GM12878 (cell line): ENCODE data around the gene STK32A. TPM values are rescaled to one million over a fixed set of nuclear protein-coding genes. Genes with fewer than 3 reads are reported as not detected.

Experiments used
- ATAC-seq: fragments of 200-7000 bp; cut with Tn5 transposase; 3 replicates; pipeline ENCODE4 v1.9.1; 2020; ENCODE audit warnings: mild to moderate bottlenecking, moderate library complexity
- BruUV-seq: library from RNA; stranded (reverse); fragments of 400-500 nt; replicated peaks from 2 replicates; lab custom pipeline; 2021; lab: Mats Ljungman, UMichigan
- CTCF ChIA-PET: fragments of 300-600 bp; sonication (Branson Sonifier 250); formaldehyde crosslinking; extraction: SDS; loops from one replicate; lab custom pipeline; 2021; ENCODE audit warnings: inconsistent platforms; lab: Yijun Ruan, JAX
- POLR2A ChIA-PET: fragments of 350-600 bp; formaldehyde crosslinking; extraction: SDS; loops from one replicate; lab custom pipeline; 2021; ENCODE audit warnings: inconsistent platforms; lab: Charles Lee
- RAD21 ChIA-PET: fragments of 300-600 bp; sonication (Branson Sonifier 250); formaldehyde crosslinking; loops from one replicate; lab custom pipeline; 2023; ENCODE audit warnings: antibody characterized with exemption; ENCODE audit not compliant: unreplicated experiment; lab: Charles Lee
- SMC1A ChIA-PET: fragments of 300-600 bp; sonication (Branson Sonifier 250); formaldehyde crosslinking; loops from one replicate; lab custom pipeline; 2023; ENCODE audit not compliant: unreplicated experiment, uncharacterized antibody; lab: Charles Lee
- DNase-seq: peaks from one replicate; pipeline ENCODE4 v3.0.0-alpha.2; 2011; ENCODE audit warnings: low read depth, low spot score
- FAIRE-seq: peaks from 3 replicates; lab custom pipeline; 2011; peaks lifted over from hg19 to GRCh38; lab: Jason Lieb, UNC
- H2AFZ ChIP-seq: 2 replicates; pipeline ENCODE4 v1.6.0; 2011; ENCODE audit warnings: low read depth, low read length, control low read depth; ENCODE audit not compliant: control insufficient read depth
- H3K27ac ChIP-seq: 2 replicates; pipeline ENCODE4 v1.5.1; 2011; ENCODE audit warnings: control low read depth; ENCODE audit not compliant: control insufficient read depth, insufficient read depth
- H3K27me3 ChIP-seq, 2 experiments: replicated peaks in 1 of 2; 2 replicates each; pipeline versions ENCODE4 v1.6.0 to v1.6.1; 2011; ENCODE audit warnings: low read length in 1 of 2; ENCODE audit not compliant: control insufficient read depth in 2 of 2, insufficient read depth in 2 of 2
- H3K36me3 ChIP-seq, 2 experiments: 2 replicates each; pipeline ENCODE4 v1.5.1; 2011; ENCODE audit warnings: low read length in 1 of 2; ENCODE audit not compliant: control insufficient read depth in 2 of 2, insufficient read depth in 2 of 2
- H3K4me1 ChIP-seq: 2 replicates; pipeline ENCODE4 v1.6.1; 2011; ENCODE audit warnings: mild to moderate bottlenecking, low read length, moderate library complexity, mixed read lengths; ENCODE audit not compliant: control insufficient read depth, insufficient read depth
- H3K4me2 ChIP-seq: 2 replicates; pipeline ENCODE4 v1.6.0; 2011; ENCODE audit warnings: control low read depth; ENCODE audit not compliant: control insufficient read depth, insufficient read depth
- H3K4me3 ChIP-seq: fragments of 200-600 bp; sonication (generic); 2 replicates; pipeline ENCODE4 v1.5.1; 2016
- H3K79me2 ChIP-seq: 2 replicates; pipeline ENCODE4 v1.6.0; 2011; ENCODE audit warnings: low read length; ENCODE audit not compliant: control insufficient read depth, insufficient read depth
- H3K9ac ChIP-seq: 2 replicates; pipeline ENCODE4 v1.8.0; 2011; ENCODE audit warnings: low read length, control low read depth, mixed read lengths; ENCODE audit not compliant: control insufficient read depth, insufficient read depth
- H3K9me3 ChIP-seq: replicated peaks from 3 replicates; pipeline ENCODE4 v1.5.1; 2011; ENCODE audit warnings: mild to moderate bottlenecking, low read length; ENCODE audit not compliant: control insufficient read depth, insufficient read depth
- H4K20me1 ChIP-seq: 2 replicates; pipeline ENCODE4 v1.6.0; 2011; ENCODE audit not compliant: control insufficient read depth, insufficient read depth
- CBX3 ChIP-seq: fragments of 200-600 bp; sonication (generic); IDR thresholded peaks from 2 replicates; pipeline ENCODE4 v1.6.1; 2016; ENCODE audit warnings: low read depth, borderline replicate concordance
- FOS ChIP-seq: IDR thresholded peaks from 3 replicates; pipeline ENCODE4 v1.6.1; 2011; ENCODE audit warnings: borderline replicate concordance; ENCODE audit not compliant: insufficient read length; ENCODE audit errors: extremely low read depth
- NFYA ChIP-seq: IDR thresholded peaks from 2 replicates; pipeline ENCODE4 v1.6.1; 2011; ENCODE audit warnings: low read depth, mild to moderate bottlenecking, low read length, improper control_type of control experiment, borderline replicate concordance
- POLR2AphosphoS2 ChIP-seq: IDR thresholded peaks from 2 replicates; pipeline ENCODE4 v1.6.1; 2011; ENCODE audit warnings: low read depth, mild to moderate bottlenecking, low read length, improper control_type of control experiment, moderate library complexity
- WGBS: methylation state at CpG from one replicate; pipeline ENCODE4 v1.1.6; 2016; ENCODE audit warnings: low lambda C conversion rate; ENCODE audit not compliant: insufficient replicate concordance, insufficient coverage; ENCODE audit errors: missing lambda C conversion rate; 5-methylcytosine and 5-hydroxymethylcytosine counted together
- in situ Hi-C: fragments of 300-500 bp; cut with MboI; formaldehyde crosslinking; loops from 9 replicates; pipeline ENCODE4 v1.14.3; 2018; ENCODE audit warnings: mixed read lengths
- intact Hi-C: fragments of 100-400 bp; cut with micrococcal nuclease; formaldehyde crosslinking; loops from one replicate; pipeline ENCODE4 v1.14.2; 2022; ENCODE audit not compliant: unreplicated experiment
- polyA plus RNA-seq, 11 experiments: library from polyadenylated mRNA; depleted of rRNA in 4 of 11; unstranded in 6 of 11; stranded (reverse) in 5 of 11; fragments of >200 nt; fragmentation: Nextera tagmentation in 4 of 11; fragmentation: Illumina TruSeq in 1 of 11; extraction: Ambion mirVana in 4 of 11; extraction: Trizol in 1 of 11; gene quantifications; 1 replicate in 1 of 11; 2 replicates in 10 of 11; pipeline versions ENCODE4 v1.2.1 to v1.2.3, GENCODE V29; 2011 to 2016; ENCODE audit warnings: inconsistent platforms in 2 of 11, missing spikeins in 2 of 11, low read depth in 1 of 11
- total RNA-seq, 4 experiments: library from RNA; depleted of rRNA in 3 of 4; stranded (reverse); fragments of >200 nt in 3 of 4; fragmentation: Illumina TruSeq in 1 of 4; extraction: Trizol in 1 of 4; gene quantifications; 2 replicates each; pipeline versions ENCODE4 v1.2.1 to v1.2.3, GENCODE V29; 2013 to 2021
- TF ChIP-seq, protein P1 (sequence below): fragments of 450-650 bp; formaldehyde crosslinking; IDR thresholded peaks from 2 replicates; pipeline ENCODE4 v1.4.0; 2022; ENCODE audit warnings: mild to moderate bottlenecking, moderate library complexity
- TF ChIP-seq, protein P2 (sequence below): fragments of 450-650 bp; IDR thresholded peaks from 2 replicates; pipeline ENCODE4 v1.6.1; 2016; ENCODE audit warnings: mild to moderate bottlenecking, moderate library complexity, borderline replicate concordance
- TF ChIP-seq, protein P3 (sequence below): IDR thresholded peaks from 2 replicates; pipeline ENCODE4 v1.6.1; 2012; ENCODE audit warnings: low read depth, low read length, improper control_type of control experiment

STK32A gene
- total and polyA plus RNA-seq, 10 of the 15 experiments (the other 5 are each of a cell fraction or from before 2014, with no cell fraction given): under 0.01 to 0.10 TPM; not detected in 8

DNA sequence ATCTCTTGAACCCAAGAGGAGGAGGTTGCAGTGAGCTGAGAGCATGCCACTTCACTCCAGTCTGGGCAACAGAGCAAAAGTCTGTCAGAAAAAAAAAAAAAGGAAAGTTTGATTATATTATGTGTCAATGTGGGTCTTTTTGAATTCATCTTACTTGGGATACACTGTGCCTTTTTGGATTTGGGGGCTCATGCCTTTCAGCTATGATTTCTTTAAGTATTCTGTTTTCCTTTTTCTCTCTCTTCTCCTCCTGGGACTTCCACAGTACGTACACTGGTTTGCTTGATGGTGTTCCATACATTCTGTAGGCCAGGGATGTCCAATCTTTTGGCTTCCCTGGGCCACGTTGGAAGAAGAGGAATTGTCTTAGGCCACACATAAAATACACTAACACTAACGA lies 146.7 kb downstream of the STK32A start:
- CTCF ChIA-PET: interaction anchor here (2.5 to 6.2 kb wide), 2 partner anchors 10 to 11 kb away, joined by 7 to 29 read pairs; no protein-coding TSS in a partner anchor
- no peak overlapping the region for H3K27ac ChIP-seq
- H3K4me2 ChIP-seq: no peak overlapping the region
- ATAC-seq (no peak), DNase-seq (no peak), FAIRE-seq (no peak)
- RAD21 ChIA-PET: no interaction called here
- TF ChIP-seq NFYA (no peak), FOS (no peak)
- intact Hi-C loops (no loop called here), in situ Hi-C loops (no loop called here)
- H3K79me2 ChIP-seq: no peaks in the 10 kb centered on the region
- no peaks in the 10 kb centered on the region for H3K36me3 ChIP-seq
- no peaks in the 10 kb centered on the region for H3K4me1 ChIP-seq
- SMC1A ChIA-PET: interaction anchor here (0.6 to 2.1 kb wide), 4 partner anchors 8 to 1097 kb away, joined by 3 to 9 read pairs (median 4); no protein-coding TSS in a partner anchor
- 7% methylated on average over 3 of the region's 3 CpGs for WGBS
- H3K27me3 ChIP-seq: peaks cover 0 to 2% of the 10 kb centered on the region in 2 experiments; a peak in 1 of 4 replicates
- H3K4me3 ChIP-seq: no peak overlapping the region
- POLR2A ChIA-PET: no interaction called here
- no peak overlapping the region for H2AFZ ChIP-seq
- H4K20me1 ChIP-seq: no peaks in the 10 kb centered on the region
- H3K9ac ChIP-seq: no peak overlapping the region
- BruUV-seq: no TSS peak
- no peaks in the 10 kb centered on the region for H3K9me3 ChIP-seq

DNA sequence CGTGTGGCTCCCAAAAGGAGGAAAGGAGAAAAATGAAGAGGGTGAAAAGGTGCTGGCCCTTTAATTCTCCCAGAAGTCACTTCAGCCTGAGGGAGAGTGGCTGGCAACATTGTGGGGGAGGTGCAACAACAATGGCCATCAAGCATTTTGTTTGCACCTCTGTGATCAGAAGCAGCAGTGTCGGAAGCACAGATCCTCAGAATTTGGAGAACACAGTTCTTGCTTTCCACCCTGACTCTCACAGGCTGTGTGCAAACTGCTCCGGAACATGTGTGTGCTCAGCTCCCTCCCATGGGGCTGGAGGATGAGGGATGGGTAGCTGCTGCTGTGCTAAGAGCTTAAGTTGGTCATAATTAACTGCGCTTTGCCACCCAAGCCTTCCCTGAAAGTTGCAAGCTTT lies 147.9 kb downstream of the STK32A start:
- in situ Hi-C loops: no loop called here
- SMC1A ChIA-PET: no interaction called here
- POLR2A ChIA-PET: no interaction called here
- TF ChIP-seq, protein P1, sequence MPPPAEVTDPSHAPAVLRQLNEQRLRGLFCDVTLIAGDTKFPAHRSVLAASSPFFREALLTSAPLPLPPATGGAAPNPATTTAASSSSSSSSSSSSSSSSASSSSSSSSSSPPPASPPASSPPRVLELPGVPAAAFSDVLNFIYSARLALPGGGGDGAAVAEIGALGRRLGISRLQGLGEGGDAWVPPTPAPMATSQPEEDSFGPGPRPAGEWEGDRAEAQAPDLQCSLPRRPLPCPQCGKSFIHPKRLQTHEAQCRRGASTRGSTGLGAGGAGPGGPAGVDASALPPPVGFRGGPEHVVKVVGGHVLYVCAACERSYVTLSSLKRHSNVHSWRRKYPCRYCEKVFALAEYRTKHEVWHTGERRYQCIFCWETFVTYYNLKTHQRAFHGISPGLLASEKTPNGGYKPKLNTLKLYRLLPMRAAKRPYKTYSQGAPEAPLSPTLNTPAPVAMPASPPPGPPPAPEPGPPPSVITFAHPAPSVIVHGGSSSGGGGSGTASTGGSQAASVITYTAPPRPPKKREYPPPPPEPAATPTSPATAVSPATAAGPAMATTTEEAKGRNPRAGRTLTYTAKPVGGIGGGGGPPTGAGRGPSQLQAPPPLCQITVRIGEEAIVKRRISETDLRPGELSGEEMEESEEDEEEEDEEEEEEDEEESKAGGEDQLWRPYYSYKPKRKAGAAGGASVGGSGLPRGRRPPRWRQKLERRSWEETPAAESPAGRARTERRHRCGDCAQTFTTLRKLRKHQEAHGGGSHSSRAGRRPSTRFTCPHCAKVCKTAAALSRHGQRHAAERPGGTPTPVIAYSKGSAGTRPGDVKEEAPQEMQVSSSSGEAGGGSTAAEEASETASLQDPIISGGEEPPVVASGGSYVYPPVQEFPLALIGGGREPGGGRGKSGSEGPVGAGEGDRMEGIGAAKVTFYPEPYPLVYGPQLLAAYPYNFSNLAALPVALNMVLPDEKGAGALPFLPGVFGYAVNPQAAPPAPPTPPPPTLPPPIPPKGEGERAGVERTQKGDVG: no peak
- TF ChIP-seq CBX3 (no peak), POLR2AphosphoS2 (no peak)
- TF ChIP-seq, protein P2, sequence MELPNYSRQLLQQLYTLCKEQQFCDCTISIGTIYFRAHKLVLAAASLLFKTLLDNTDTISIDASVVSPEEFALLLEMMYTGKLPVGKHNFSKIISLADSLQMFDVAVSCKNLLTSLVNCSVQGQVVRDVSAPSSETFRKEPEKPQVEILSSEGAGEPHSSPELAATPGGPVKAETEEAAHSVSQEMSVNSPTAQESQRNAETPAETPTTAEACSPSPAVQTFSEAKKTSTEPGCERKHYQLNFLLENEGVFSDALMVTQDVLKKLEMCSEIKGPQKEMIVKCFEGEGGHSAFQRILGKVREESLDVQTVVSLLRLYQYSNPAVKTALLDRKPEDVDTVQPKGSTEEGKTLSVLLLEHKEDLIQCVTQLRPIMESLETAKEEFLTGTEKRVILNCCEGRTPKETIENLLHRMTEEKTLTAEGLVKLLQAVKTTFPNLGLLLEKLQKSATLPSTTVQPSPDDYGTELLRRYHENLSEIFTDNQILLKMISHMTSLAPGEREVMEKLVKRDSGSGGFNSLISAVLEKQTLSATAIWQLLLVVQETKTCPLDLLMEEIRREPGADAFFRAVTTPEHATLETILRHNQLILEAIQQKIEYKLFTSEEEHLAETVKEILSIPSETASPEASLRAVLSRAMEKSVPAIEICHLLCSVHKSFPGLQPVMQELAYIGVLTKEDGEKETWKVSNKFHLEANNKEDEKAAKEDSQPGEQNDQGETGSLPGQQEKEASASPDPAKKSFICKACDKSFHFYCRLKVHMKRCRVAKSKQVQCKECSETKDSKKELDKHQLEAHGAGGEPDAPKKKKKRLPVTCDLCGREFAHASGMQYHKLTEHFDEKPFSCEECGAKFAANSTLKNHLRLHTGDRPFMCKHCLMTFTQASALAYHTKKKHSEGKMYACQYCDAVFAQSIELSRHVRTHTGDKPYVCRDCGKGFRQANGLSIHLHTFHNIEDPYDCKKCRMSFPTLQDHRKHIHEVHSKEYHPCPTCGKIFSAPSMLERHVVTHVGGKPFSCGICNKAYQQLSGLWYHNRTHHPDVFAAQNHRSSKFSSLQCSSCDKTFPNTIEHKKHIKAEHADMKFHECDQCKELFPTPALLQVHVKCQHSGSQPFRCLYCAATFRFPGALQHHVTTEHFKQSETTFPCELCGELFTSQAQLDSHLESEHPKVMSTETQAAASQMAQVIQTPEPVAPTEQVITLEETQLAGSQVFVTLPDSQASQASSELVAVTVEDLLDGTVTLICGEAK: no peak
- TF ChIP-seq, protein P3, sequence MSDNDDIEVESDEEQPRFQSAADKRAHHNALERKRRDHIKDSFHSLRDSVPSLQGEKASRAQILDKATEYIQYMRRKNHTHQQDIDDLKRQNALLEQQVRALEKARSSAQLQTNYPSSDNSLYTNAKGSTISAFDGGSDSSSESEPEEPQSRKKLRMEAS: no peak

More for the DNA sequence above, 147.9 kb downstream of the STK32A start:
- intact Hi-C loops: no loop called here
- Histone ChIP-seq H3K36me3 (no peaks in the 10 kb centered on the region), H3K9ac (no peak overlapping the region), H3K4me2 (no peak overlapping the region), H2AFZ (no peak overlapping the region), H3K79me2 (no peaks in the 10 kb centered on the region), H3K4me3 (no peak overlapping the region), H3K27ac (no peak overlapping the region), H3K9me3 (no peaks in the 10 kb centered on the region), H3K27me3 (peaks cover 0 to 2% of the 10 kb centered on the region in 2 experiments; a peak in 1 of 4 replicates), H4K20me1 (no peaks in the 10 kb centered on the region), H3K4me1 (no peaks in the 10 kb centered on the region)
- no TSS peak for BruUV-seq
- DNase-seq: no peak
- FAIRE-seq: no peak
- 52% methylated on average over 4 of the region's 4 CpGs for WGBS
- ChIA-PET RAD21 (no interaction called here), CTCF (interaction anchor here (2.5 to 6.2 kb wide), 2 partner anchors 9 to 13 kb away, joined by 7 to 29 read pairs; no protein-coding TSS in a partner anchor)
- ATAC-seq: peak; percentile 43
